ENCODE results near the gene NEUROG3.

- TF ChIP-seq CTCF (IDR thresholded peaks at IDR 0.05) (no peak), IRF2 (CRISPR knock-in tag; IDR thresholded peaks at IDR 0.05; ENCODE audit: borderline replicate concordance, low read depth) (no peak), ZNF263 (CRISPR knock-in tag; IDR thresholded peaks at IDR 0.05; ENCODE audit: low read depth) (no peak), ATF1 (CRISPR knock-in tag; IDR thresholded peaks at IDR 0.05) (no peak), ATF3 (CRISPR knock-in tag; conservative IDR thresholded peaks at IDR 0.05) (no peak), ZNF423 (CRISPR knock-in tag; IDR thresholded peaks at IDR 0.05) (peak; percentile 67), TP53 (CRISPR knock-in tag; IDR thresholded peaks at IDR 0.05) (no peak)
Observed at GRCh38 chr10:69573056-69573806, at the start of gene NEUROG3.
